Measurements from ENCODE around the gene TIMP1.
"Not testable (repeated sequence)": the region's sequence is repeated elsewhere in the genome, so short reads cannot be mapped to it uniquely, and the experiment has no call there.

The TIMP1 gene

GRCh38 chrX:47574076-47574546, 8.1 kb upstream of the TIMP1 start:
- no peak for DNase-seq

GRCh38 chrX:47574547-47575301, 7.5 kb upstream of the TIMP1 start:
- DNase-seq: no peak

GRCh38 chrX:47576021-47576898, 6.0 kb upstream of the TIMP1 start:
- no peak for DNase-seq

- DNase-seq: no peak
These were observed 4.8 kb upstream of the TIMP1 start for GRCh38 chrX:47577424-47577823.

GRCh38 chrX:47577901-47578300, 4.3 kb upstream of the TIMP1 start:
- no peak for DNase-seq

GRCh38 chrX:47578692-47579091, 3.5 kb upstream of the TIMP1 start:
- no peak for DNase-seq

GRCh38 chrX:47579537-47579936, 2.7 kb upstream of the TIMP1 start:
- no peak for DNase-seq

GRCh38 chrX:47583240-47583861, 1.1 kb downstream of the TIMP1 start:
- DNase-seq: no peak

GRCh38 chrX:47584714-47585113, 2.5 kb downstream of the TIMP1 start:
- no peak for DNase-seq

- no peak for DNase-seq
These were observed 3.0 kb downstream of the TIMP1 start for GRCh38 chrX:47585273-47585672.

- no peak for DNase-seq
These were observed 4.0 kb downstream of the TIMP1 start for GRCh38 chrX:47586043-47586787.

GRCh38 chrX:47587091-47587891, 5.1 kb downstream of the TIMP1 start:
- DNase-seq: no peak

- DNase-seq: no peak
These were observed 5.9 kb downstream of the TIMP1 start for GRCh38 chrX:47587906-47588735.

GRCh38 chrX:47590984-47591383, 8.7 kb downstream of the TIMP1 start:
- no peak for DNase-seq

- no peak for DNase-seq
These were observed 11.3 kb downstream of the TIMP1 start for GRCh38 chrX:47593522-47593921.

- DNase-seq: no peak
These were observed 13.5 kb downstream of the TIMP1 start for GRCh38 chrX:47595716-47596251.

- DNase-seq: no peak
These were observed 14.0 kb downstream of the TIMP1 start for GRCh38 chrX:47596256-47596655.

- no peak for DNase-seq
These were observed 15.0 kb downstream of the TIMP1 start for GRCh38 chrX:47597222-47597621.

GRCh38 chrX:47603125-47603524, 20.9 kb downstream of the TIMP1 start:
- DNase-seq: not testable (repeated sequence)

GRCh38 chrX:47605024-47605423, 22.8 kb downstream of the TIMP1 start:
- no peak for DNase-seq

- no peak for DNase-seq
These were observed 24.9 kb downstream of the TIMP1 start for GRCh38 chrX:47607091-47607490.

All from NCI-H510A treated with DMSO at 0.1 percent for 48 hours (cell line).